MCF 10A (cell line): ENCODE measurements around the gene CD74. TPM values are rescaled to one million over a fixed set of nuclear protein-coding genes. Genes with fewer than 3 reads are reported as not detected.

Source experiments
- BruUV-seq: library from RNA; stranded (reverse); fragments of 400-500 nt; replicated peaks from 2 replicates; lab custom pipeline; 2021; lab: Mats Ljungman, UMichigan
- CTCF ChIA-PET: fragments of 300-600 bp; sonication (Branson Sonifier 250); formaldehyde crosslinking; extraction: SDS; loops from one replicate; lab custom pipeline; 2021; ENCODE audit warnings: antibody characterized with exemption, inconsistent platforms; lab: Yijun Ruan, JAX
- POLR2A ChIA-PET: fragments of 300-600, 350-650 bp; sonication (Branson Sonifier 250); formaldehyde crosslinking; extraction: SDS; loops from one replicate; lab custom pipeline; 2020; ENCODE audit warnings: antibody characterized with exemption, inconsistent platforms; lab: Yijun Ruan, JAX
- DNase-seq: peaks from one replicate; pipeline ENCODE4 v3.0.0-alpha.2; 2018; ENCODE audit not compliant: unreplicated experiment
- H3K27ac Mint-ChIP-seq: one replicate; pipeline ENCODE4 v1.8.0; 2022; ENCODE audit warnings: mild to moderate bottlenecking, low read depth, mixed read lengths; ENCODE audit not compliant: unreplicated experiment
- H3K27me3 Mint-ChIP-seq: one replicate; pipeline ENCODE4 v1.8.0; 2022; ENCODE audit warnings: mixed read lengths; ENCODE audit not compliant: insufficient read depth, unreplicated experiment
- H3K36me3 Mint-ChIP-seq: one replicate; pipeline ENCODE4 v1.8.0; 2022; ENCODE audit warnings: mild to moderate bottlenecking, moderate library complexity, mixed read lengths; ENCODE audit not compliant: insufficient read depth, unreplicated experiment
- H3K4me1 Mint-ChIP-seq: one replicate; pipeline ENCODE4 v1.8.0; 2022; ENCODE audit warnings: mixed read lengths; ENCODE audit not compliant: insufficient read depth, unreplicated experiment
- H3K4me3 Mint-ChIP-seq: one replicate; pipeline ENCODE4 v1.8.0; 2022; ENCODE audit warnings: mild to moderate bottlenecking, moderate library complexity, mixed read lengths; ENCODE audit not compliant: unreplicated experiment
- H3K9me3 Mint-ChIP-seq: one replicate; pipeline ENCODE4 v1.8.0; 2022; ENCODE audit warnings: mixed read lengths; ENCODE audit not compliant: unreplicated experiment
- intact Hi-C: fragments of 100-400 bp; cut with micrococcal nuclease; formaldehyde crosslinking; loops from 2 replicates; pipeline ENCODE4 v1.14.1; 2022
- total RNA-seq: library from RNA; stranded (reverse); gene quantifications from 2 replicates; pipeline ENCODE4 v1.2.3, GENCODE V29; 2022
- TF ChIP-seq, protein P1 (sequence below): fragments of 200-600 bp; IDR thresholded peaks from one replicate; pipeline ENCODE4 v1.8.0; 2022; ENCODE audit warnings: antibody characterized with exemption, mild to moderate bottlenecking; ENCODE audit not compliant: unreplicated experiment

The CD74 gene
- total RNA-seq, 1 experiment from 2014 or later: not detected

DNA sequence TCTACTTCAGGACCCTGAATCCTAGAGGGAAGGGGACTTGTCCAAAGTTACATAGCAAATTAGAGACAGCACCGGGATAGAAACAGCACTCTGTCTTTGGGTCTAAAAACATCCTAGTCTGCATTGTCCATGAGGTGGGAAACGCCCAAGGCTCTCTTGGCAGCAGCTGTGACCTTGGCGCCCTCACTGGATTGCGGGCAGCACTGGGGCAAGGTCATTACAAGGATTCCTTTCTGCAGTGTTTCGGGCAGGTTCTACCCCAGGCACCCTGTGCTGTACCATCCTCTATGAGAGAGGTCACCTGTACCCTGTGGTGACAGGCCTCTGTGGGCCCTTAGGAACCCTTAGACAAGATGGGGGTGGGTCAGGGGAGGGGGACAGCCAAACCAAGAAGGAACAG is 8.6 kb downstream of the CD74 start:
- H3K27me3 Mint-ChIP-seq: no peaks in the 10 kb centered on the region
- POLR2A ChIA-PET: interaction anchor here (0.6 kb wide), 1 partner anchor 359 kb away, joined by 3 read pairs; no protein-coding TSS in a partner anchor
- no peaks in the 10 kb centered on the region for H3K9me3 Mint-ChIP-seq
- peaks cover 15% of the 10 kb centered on the region for H3K36me3 Mint-ChIP-seq
- H3K4me3 Mint-ChIP-seq: no peak overlapping the region
- TF ChIP-seq, protein P1, sequence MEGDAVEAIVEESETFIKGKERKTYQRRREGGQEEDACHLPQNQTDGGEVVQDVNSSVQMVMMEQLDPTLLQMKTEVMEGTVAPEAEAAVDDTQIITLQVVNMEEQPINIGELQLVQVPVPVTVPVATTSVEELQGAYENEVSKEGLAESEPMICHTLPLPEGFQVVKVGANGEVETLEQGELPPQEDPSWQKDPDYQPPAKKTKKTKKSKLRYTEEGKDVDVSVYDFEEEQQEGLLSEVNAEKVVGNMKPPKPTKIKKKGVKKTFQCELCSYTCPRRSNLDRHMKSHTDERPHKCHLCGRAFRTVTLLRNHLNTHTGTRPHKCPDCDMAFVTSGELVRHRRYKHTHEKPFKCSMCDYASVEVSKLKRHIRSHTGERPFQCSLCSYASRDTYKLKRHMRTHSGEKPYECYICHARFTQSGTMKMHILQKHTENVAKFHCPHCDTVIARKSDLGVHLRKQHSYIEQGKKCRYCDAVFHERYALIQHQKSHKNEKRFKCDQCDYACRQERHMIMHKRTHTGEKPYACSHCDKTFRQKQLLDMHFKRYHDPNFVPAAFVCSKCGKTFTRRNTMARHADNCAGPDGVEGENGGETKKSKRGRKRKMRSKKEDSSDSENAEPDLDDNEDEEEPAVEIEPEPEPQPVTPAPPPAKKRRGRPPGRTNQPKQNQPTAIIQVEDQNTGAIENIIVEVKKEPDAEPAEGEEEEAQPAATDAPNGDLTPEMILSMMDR: no peak
- H3K27ac Mint-ChIP-seq: no peak overlapping the region
- intact Hi-C loops: no loop called here
- DNase-seq: no peak
- no TSS peak for BruUV-seq
- CTCF ChIA-PET: interaction anchor here (0.5 to 0.6 kb wide), 2 partner anchors 9 to 281 kb away, joined by 3 to 4 read pairs; no protein-coding TSS in a partner anchor
- no peaks in the 10 kb centered on the region for H3K4me1 Mint-ChIP-seq

DNA sequence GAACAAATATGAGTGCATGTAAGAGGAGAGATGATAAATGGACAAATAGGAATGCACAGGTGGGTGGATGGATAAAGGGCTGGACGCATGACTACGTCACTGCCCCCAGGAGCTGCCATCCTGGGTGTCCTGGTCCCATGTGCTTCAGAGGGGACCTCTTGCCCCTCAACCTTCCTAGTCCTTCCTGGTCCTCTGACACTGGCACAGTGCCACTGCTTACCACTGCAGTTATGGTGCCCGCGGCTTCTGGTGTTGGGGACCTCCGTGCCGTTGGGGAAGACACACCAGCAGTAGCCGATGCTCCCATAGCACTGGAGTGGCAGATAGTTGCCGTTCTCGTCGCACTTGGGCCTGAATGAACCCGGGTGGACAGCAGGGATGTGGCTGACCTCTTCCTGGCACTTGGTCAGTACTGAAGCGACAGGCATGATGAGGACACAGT is 9.8 kb downstream of the CD74 start:
- H3K27me3 Mint-ChIP-seq: no peaks in the 10 kb centered on the region
- no peaks in the 10 kb centered on the region for H3K9me3 Mint-ChIP-seq
- H3K27ac Mint-ChIP-seq: no peak overlapping the region
- intact Hi-C loops: no loop called here
- no TSS peak for BruUV-seq
- no peak overlapping the region for H3K4me3 Mint-ChIP-seq
- CTCF ChIA-PET: interaction anchor here (0.7 to 1.8 kb wide), 3 partner anchors 22 to 244 kb away, joined by 3 to 7 read pairs (median 6); no protein-coding TSS in a partner anchor
- POLR2A ChIA-PET: no interaction called here
- H3K4me1 Mint-ChIP-seq: no peaks in the 10 kb centered on the region
- H3K36me3 Mint-ChIP-seq: peaks cover 23% of the 10 kb centered on the region
- TF ChIP-seq, protein P1: no peak
- DNase-seq: no peak

DNA sequence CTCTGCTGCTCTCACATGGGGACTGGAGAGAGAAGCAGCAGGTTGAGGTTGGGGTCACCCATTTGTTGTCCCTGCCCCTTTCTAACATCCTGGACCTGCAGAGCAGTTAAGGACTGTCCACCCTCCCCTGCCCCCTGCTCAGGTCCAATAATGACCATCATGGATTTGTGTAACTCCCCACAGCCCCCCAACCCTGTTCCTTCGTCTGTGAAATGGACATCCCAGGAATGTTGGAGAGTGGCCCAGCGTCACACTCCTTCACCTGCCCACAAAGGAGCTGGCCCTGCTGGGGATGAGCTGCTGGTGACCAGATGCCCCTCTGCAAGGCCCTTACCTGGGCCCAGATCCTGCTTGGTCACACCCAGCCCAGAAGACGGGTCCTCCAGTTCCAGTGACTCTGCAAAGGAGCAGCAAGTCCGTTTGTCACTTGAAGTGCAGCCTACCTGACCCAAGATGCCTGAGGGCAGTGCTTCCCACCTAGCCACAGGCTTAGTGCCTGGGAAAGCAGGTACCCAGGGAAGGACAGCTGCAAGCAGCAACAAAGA is 10.4 kb downstream of the CD74 start:
- no peak for DNase-seq
- ChIA-PET POLR2A (no interaction called here), CTCF (interaction anchor here (0.5 to 1.8 kb wide), 3 partner anchors 22 to 193 kb away, joined by 3 to 7 read pairs (median 6); no protein-coding TSS in a partner anchor)
- intact Hi-C loops: no loop called here
- Mint-ChIP-seq H3K4me1 (no peaks in the 10 kb centered on the region), H3K27ac (no peak overlapping the region), H3K27me3 (no peaks in the 10 kb centered on the region), H3K4me3 (no peak overlapping the region), H3K9me3 (no peaks in the 10 kb centered on the region), H3K36me3 (peaks cover 28% of the 10 kb centered on the region)
- BruUV-seq: no TSS peak
- TF ChIP-seq, protein P1: no peak

DNA sequence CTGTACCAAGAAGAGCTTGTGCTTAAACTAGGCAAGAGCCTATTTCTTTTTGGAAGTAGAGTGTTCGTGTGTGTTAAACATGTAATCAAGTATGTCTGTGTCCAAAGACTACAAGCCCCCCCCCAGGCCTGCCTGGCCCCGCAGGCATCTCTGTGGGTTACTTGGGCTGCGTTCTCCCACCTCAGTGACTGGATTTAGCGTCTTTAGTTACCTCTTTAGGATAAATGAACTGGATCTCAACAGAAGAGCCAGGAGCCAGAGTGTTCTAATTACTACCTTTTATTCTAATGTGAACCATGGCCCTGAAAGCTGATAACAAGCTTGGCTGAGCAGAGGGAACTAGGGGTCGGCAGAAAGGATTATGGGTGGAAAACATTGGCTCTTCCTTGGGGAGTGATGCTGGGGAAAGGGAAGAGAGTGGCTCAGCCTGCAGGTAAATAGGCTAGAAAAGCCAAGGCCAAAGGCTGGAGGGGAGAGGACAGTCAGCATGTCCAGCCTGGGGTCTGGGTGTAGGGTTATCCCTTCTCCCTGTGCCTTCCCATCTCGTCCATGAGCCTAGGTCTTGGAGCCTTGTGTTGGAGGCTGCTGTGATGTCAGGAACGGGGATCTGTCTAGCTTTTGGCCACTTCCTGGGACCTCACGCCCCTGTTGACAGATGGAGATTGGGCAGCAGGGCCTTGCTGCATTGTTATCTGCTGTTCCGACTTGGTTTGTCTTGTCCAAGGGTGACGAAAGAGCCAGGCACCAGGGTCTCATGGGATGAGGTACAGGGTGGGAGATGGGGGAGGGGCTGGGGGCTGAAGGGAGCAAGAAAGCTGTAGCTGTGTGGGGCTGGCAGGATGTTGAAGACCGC is 11.1 kb downstream of the CD74 start:
- Mint-ChIP-seq H3K27ac (no peak overlapping the region), H3K27me3 (no peaks in the 10 kb centered on the region), H3K4me1 (no peaks in the 10 kb centered on the region), H3K9me3 (no peaks in the 10 kb centered on the region), H3K36me3 (peaks cover 35% of the 10 kb centered on the region), H3K4me3 (no peak overlapping the region)
- intact Hi-C loops: no loop called here
- DNase-seq: no peak
- POLR2A ChIA-PET: interaction anchor here (0.8 to 1.1 kb wide), 2 partner anchors 9 to 36 kb away, joined by 3 to 7 read pairs; no protein-coding TSS in a partner anchor
- TF ChIP-seq, protein P1: no peak
- BruUV-seq: no TSS peak
- CTCF ChIA-PET: interaction anchor here (0.5 to 1.8 kb wide), 4 partner anchors 21 to 194 kb away, joined by 3 to 7 read pairs (median 5); no protein-coding TSS in a partner anchor
